ENCODE results near the gene TRIM39. TPM values are rescaled to one million over a fixed set of nuclear protein-coding genes. Genes with fewer than 3 reads are reported as not detected.
A peak's percentile ranks its signal among the peaks of the same experiment; 100 is the strongest.
"Not testable (repeated sequence)": the region's sequence is repeated elsewhere in the genome, so short reads cannot be mapped to it uniquely, and the experiment has no call there.

TRIM39 gene
- 10 to 100 TPM in 1 of 2 donors, 1 to 10 TPM in 1; 3.5 to 11.0 TPM for total RNA-seq
- polyA plus RNA-seq, result 1 to 10 TPM; 2.7 to 5.4 TPM

DNA sequence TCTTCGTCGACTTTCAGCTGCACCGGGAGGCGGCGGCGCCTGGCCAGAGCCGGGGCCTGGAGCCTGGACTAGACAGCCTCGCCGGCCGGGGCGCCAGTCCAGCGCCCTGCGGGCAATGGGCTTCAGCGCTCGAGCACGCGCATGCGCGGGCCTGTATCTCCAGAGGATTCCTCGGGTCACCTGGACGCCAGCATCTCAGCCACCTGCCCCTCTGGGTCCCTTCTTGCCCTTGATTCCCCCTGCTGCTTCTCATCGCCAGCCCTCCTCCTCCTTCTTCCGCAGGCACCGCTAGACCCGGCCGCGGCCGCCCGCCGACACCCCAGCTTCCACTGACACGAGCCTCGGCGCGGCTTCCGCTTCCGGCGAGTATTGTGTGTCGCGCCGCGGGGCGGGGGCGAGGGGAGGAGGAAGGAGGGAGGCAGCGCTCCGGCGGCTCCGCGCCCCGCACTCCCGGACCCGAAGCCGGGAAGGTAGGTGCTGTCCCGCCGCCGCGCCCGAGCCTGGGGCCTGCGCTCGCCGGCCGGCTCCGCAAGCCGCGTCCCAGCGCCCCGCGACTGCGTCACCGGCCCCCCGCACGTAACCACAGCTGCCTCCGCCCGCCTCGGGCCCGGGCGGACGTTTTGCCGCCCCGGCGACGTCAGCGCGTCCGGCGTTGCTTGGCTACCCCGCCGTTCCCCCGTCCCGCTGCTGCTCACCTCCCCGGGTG lies at the start of gene TRIM39:
Gene TRIM39, plus strand, starts transcription at position 402 of the 706 bp plus-strand sequence. CDS start 2,391 bp downstream, outside the sequence.
- H3K4me1 ChIP-seq (ENCODE audit: control insufficient read depth in 4 of 4, insufficient read depth in 4 of 4, low read length in 3 of 4), result peaks cover 3 to 24% (median 18%) of the 10 kb centered on the region in 4 donors
- under 1% methylated on average over 90 of the region's 90 CpGs for WGBS
- TF ChIP-seq GABPA (IDR thresholded peaks at IDR 0.05 in 1 of 2, conservative IDR thresholded peaks at IDR 0.05 in 1 of 2) (peak; percentile 49 to 88), RXRA (IDR thresholded peaks at IDR 0.05) (no peak), EGR1 (IDR thresholded peaks at IDR 0.05; ENCODE audit: low read depth in 2 of 2) (peak in 1 of 2 donors; percentile 39), FOXA1 (IDR thresholded peaks at IDR 0.05) (peak; percentile 8), YY1 (IDR thresholded peaks at IDR 0.05) (no peak), JUND (IDR thresholded peaks at IDR 0.05) (no peak)
- TF ChIP-seq, protein P1, sequence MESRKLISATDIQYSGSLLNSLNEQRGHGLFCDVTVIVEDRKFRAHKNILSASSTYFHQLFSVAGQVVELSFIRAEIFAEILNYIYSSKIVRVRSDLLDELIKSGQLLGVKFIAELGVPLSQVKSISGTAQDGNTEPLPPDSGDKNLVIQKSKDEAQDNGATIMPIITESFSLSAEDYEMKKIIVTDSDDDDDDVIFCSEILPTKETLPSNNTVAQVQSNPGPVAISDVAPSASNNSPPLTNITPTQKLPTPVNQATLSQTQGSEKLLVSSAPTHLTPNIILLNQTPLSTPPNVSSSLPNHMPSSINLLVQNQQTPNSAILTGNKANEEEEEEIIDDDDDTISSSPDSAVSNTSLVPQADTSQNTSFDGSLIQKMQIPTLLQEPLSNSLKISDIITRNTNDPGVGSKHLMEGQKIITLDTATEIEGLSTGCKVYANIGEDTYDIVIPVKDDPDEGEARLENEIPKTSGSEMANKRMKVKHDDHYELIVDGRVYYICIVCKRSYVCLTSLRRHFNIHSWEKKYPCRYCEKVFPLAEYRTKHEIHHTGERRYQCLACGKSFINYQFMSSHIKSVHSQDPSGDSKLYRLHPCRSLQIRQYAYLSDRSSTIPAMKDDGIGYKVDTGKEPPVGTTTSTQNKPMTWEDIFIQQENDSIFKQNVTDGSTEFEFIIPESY (IDR thresholded peaks at IDR 0.05), result no peak
- TF ChIP-seq, protein P2, sequence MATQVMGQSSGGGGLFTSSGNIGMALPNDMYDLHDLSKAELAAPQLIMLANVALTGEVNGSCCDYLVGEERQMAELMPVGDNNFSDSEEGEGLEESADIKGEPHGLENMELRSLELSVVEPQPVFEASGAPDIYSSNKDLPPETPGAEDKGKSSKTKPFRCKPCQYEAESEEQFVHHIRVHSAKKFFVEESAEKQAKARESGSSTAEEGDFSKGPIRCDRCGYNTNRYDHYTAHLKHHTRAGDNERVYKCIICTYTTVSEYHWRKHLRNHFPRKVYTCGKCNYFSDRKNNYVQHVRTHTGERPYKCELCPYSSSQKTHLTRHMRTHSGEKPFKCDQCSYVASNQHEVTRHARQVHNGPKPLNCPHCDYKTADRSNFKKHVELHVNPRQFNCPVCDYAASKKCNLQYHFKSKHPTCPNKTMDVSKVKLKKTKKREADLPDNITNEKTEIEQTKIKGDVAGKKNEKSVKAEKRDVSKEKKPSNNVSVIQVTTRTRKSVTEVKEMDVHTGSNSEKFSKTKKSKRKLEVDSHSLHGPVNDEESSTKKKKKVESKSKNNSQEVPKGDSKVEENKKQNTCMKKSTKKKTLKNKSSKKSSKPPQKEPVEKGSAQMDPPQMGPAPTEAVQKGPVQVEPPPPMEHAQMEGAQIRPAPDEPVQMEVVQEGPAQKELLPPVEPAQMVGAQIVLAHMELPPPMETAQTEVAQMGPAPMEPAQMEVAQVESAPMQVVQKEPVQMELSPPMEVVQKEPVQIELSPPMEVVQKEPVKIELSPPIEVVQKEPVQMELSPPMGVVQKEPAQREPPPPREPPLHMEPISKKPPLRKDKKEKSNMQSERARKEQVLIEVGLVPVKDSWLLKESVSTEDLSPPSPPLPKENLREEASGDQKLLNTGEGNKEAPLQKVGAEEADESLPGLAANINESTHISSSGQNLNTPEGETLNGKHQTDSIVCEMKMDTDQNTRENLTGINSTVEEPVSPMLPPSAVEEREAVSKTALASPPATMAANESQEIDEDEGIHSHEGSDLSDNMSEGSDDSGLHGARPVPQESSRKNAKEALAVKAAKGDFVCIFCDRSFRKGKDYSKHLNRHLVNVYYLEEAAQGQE (IDR thresholded peaks at IDR 0.05), result peak; percentile 36
- TF ChIP-seq, protein P3, sequence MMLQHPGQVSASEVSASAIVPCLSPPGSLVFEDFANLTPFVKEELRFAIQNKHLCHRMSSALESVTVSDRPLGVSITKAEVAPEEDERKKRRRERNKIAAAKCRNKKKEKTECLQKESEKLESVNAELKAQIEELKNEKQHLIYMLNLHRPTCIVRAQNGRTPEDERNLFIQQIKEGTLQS (IDR thresholded peaks at IDR 0.05), result no peak
- TF ChIP-seq, protein P4, sequence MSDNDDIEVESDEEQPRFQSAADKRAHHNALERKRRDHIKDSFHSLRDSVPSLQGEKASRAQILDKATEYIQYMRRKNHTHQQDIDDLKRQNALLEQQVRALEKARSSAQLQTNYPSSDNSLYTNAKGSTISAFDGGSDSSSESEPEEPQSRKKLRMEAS (IDR thresholded peaks at IDR 0.05), result peak; percentile 18

DNA sequence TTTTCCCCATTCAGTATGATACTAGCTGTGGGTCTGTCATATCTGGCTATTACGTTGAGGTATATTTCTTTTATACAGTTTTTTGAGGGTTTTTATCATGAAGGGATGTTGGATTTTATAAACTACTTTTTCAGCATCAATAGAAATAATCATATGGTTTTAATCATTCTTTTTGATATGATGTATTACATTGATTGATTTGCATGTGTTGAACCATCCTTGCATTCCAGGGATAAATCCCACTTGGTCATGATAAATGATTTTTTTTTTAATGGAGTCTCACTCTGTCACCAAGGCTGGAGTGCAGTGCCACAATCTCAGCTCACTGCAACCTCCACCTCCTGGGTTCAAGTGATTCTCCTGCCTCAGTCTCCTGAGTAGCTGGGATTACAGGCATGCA lies 45.7 kb upstream of the TRIM39 start:
- H3K9ac ChIP-seq (ENCODE audit: low read depth in 1 of 2, low read length in 2 of 2); H3K27me3 ChIP-seq (ENCODE audit: control insufficient read depth in 4 of 4, insufficient read depth in 4 of 4, low read length in 3 of 4); H3K27ac ChIP-seq (ENCODE audit: low read depth in 1 of 2, low read length in 2 of 2); DNase-seq (ENCODE audit: low spot score); H3K4me1 ChIP-seq (ENCODE audit: control insufficient read depth in 4 of 4, insufficient read depth in 4 of 4, low read length in 3 of 4); H3K36me3 ChIP-seq (ENCODE audit: control insufficient read depth in 4 of 4, insufficient read depth in 3 of 4, low read depth in 1 of 4, low read length in 3 of 4): not testable (repeated sequence)
- 99% methylated on average over 1 of the region's 1 CpG for WGBS
- Histone ChIP-seq H3K9me3 (ENCODE audit: control insufficient read depth in 4 of 4, low read length in 3 of 4) (peaks cover 22 to 66% (median 38%) of the 10 kb centered on the region in 4 donors), H3K4me3 (ENCODE audit: low read depth in 1 of 3, low read length in 3 of 3) (peak overlapping the region in 1 of 3 donors; percentile 41)

More for the DNA sequence above, at the start of gene TRIM39:
- Histone ChIP-seq H3K27me3 (ENCODE audit: control insufficient read depth in 4 of 4, insufficient read depth in 4 of 4, low read length in 3 of 4) (no peaks in the 10 kb centered on the region), H3K36me3 (ENCODE audit: control insufficient read depth in 4 of 4, insufficient read depth in 3 of 4, low read depth in 1 of 4, low read length in 3 of 4) (peaks cover 3 to 22% (median 18%) of the 10 kb centered on the region in 4 donors), H3K27ac (ENCODE audit: low read depth in 1 of 2, low read length in 2 of 2) (peak within 1 kb of the TSS; percentile 97 to 99), H3K9me3 (ENCODE audit: control insufficient read depth in 4 of 4, low read length in 3 of 4) (no peaks in the 10 kb centered on the region), H3K9ac (ENCODE audit: low read depth in 1 of 2, low read length in 2 of 2) (peak within 1 kb of the TSS; percentile 76 to 98), H3K4me3 (ENCODE audit: low read depth in 1 of 3, low read length in 3 of 3) (peak within 1 kb of the TSS; percentile 75 to 91 (median 77))
- peak; percentile 85 for DNase-seq (ENCODE audit: low spot score)

All from liver (tissue), 9 donors.